ENCODE results near the gene CNKSR3.

DNA sequence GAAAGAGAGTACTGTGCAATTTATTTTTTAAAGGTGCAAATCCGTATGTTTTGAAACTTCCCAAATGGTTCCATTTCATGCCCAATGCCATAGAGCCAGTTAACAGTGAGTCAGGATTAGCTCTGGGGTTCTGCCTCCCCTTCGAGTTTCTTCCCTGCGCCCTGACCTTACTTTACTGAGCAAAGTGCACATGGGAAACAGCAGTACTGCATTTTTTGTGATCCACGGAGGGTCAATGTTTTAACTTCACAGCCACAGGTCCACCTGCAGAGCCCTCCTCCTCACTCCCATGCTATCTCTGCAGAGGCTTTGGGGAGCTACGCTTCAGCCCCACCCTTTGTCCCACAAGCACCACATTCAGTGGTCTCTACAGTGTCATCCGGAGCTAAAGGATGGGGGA, 44.0 kb upstream of the CNKSR3 start:
- TF ChIP-seq YY1 (IDR thresholded peaks at IDR 0.05; ENCODE audit: low read depth) = no peak
- TF ChIP-seq TAF1 (IDR thresholded peaks at IDR 0.05; ENCODE audit: low read depth) = no peak
- TF ChIP-seq EP300 (IDR thresholded peaks at IDR 0.05; ENCODE audit: borderline replicate concordance) = no peak
- no peak for TF ChIP-seq RAD21 (IDR thresholded peaks at IDR 0.05; ENCODE audit: low read depth)
- no peak for TF ChIP-seq TCF12 (IDR thresholded peaks at IDR 0.05; ENCODE audit: low read depth)
- TF ChIP-seq, protein P1, sequence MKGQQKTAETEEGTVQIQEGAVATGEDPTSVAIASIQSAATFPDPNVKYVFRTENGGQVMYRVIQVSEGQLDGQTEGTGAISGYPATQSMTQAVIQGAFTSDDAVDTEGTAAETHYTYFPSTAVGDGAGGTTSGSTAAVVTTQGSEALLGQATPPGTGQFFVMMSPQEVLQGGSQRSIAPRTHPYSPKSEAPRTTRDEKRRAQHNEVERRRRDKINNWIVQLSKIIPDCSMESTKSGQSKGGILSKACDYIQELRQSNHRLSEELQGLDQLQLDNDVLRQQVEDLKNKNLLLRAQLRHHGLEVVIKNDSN (IDR thresholded peaks at IDR 0.05) = no peak
- no peak for TF ChIP-seq TEAD4 (IDR thresholded peaks at IDR 0.05)
- TF ChIP-seq, protein P2, sequence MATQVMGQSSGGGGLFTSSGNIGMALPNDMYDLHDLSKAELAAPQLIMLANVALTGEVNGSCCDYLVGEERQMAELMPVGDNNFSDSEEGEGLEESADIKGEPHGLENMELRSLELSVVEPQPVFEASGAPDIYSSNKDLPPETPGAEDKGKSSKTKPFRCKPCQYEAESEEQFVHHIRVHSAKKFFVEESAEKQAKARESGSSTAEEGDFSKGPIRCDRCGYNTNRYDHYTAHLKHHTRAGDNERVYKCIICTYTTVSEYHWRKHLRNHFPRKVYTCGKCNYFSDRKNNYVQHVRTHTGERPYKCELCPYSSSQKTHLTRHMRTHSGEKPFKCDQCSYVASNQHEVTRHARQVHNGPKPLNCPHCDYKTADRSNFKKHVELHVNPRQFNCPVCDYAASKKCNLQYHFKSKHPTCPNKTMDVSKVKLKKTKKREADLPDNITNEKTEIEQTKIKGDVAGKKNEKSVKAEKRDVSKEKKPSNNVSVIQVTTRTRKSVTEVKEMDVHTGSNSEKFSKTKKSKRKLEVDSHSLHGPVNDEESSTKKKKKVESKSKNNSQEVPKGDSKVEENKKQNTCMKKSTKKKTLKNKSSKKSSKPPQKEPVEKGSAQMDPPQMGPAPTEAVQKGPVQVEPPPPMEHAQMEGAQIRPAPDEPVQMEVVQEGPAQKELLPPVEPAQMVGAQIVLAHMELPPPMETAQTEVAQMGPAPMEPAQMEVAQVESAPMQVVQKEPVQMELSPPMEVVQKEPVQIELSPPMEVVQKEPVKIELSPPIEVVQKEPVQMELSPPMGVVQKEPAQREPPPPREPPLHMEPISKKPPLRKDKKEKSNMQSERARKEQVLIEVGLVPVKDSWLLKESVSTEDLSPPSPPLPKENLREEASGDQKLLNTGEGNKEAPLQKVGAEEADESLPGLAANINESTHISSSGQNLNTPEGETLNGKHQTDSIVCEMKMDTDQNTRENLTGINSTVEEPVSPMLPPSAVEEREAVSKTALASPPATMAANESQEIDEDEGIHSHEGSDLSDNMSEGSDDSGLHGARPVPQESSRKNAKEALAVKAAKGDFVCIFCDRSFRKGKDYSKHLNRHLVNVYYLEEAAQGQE (IDR thresholded peaks at IDR 0.05; ENCODE audit: low read depth) = no peak
- no peak for TF ChIP-seq FOXM1 (IDR thresholded peaks at IDR 0.05; ENCODE audit: borderline replicate concordance, low read depth)
- no peak for TF ChIP-seq CREB1 (IDR thresholded peaks at IDR 0.05; ENCODE audit: low read depth)
- no peak for TF ChIP-seq CEBPB (IDR thresholded peaks at IDR 0.05)
- TF ChIP-seq ZBTB7A (IDR thresholded peaks at IDR 0.05; ENCODE audit: low read depth) = no peak
- TF ChIP-seq EGR1 (IDR thresholded peaks at IDR 0.05) = no peak
